Eye (tissue), 1 donor: ENCODE data around the gene HDDC2.

Experiments used
- DNase-seq: peaks from one replicate; pipeline ENCODE4 v3.0.0-alpha.2; 2015

HDDC2 gene

GRCh38 chr6:125268765-125269164, 33.0 kb downstream of the HDDC2 start:
- DNase-seq: no peak

GRCh38 chr6:125267806-125268523, 33.8 kb downstream of the HDDC2 start:
- DNase-seq: no peak

- no peak for DNase-seq
These were observed 37.3 kb downstream of the HDDC2 start for GRCh38 chr6:125264476-125264875.

GRCh38 chr6:125262016-125263013, 39.5 kb downstream of the HDDC2 start:
- no peak for DNase-seq

GRCh38 chr6:125259354-125259736, 42.4 kb downstream of the HDDC2 start:
- no peak for DNase-seq

GRCh38 chr6:125258651-125259353, 43.0 kb downstream of the HDDC2 start:
- no peak for DNase-seq

DNA sequence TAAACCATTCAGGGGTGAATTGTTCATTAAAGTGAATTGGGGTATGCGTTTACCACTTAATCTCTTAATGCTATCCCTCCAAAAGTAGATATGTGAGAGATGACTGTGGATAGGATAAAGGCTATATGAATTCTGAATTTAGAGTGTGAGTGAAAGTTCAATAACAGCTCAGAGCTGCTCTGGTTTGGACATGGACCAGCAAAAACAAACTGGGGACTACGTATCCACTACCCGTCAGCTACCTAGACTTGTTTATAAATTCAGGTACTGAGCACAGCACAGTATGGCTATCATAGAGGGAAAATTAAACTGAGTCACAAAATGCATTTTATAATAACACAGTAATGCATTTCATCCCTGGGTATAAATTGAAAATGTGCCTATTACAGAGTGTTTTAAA, 44.4 kb downstream of the HDDC2 start:
- no peak for DNase-seq

GRCh38 chr6:125255201-125255600, 46.6 kb downstream of the HDDC2 start:
- DNase-seq: no peak

DNA sequence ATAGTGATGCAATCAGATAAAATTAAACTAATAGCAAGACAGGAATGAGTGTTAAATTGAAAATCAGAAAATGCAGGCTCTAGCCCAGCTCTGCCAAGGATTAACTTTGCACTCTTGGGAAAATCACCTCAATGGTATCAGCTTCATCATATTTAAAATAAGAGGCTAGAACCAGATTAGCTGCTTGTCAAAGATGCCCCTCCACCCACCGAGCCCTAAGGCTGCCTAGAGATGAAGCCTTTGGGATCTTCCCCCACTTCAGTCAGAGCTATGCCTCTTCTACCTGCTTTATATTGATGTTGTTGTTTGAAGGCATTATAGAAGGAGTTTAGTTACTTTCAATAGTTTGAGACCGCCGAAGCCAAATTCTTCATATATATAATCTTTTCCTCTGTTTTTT, 47.4 kb downstream of the HDDC2 start:
- no peak for DNase-seq

DNA sequence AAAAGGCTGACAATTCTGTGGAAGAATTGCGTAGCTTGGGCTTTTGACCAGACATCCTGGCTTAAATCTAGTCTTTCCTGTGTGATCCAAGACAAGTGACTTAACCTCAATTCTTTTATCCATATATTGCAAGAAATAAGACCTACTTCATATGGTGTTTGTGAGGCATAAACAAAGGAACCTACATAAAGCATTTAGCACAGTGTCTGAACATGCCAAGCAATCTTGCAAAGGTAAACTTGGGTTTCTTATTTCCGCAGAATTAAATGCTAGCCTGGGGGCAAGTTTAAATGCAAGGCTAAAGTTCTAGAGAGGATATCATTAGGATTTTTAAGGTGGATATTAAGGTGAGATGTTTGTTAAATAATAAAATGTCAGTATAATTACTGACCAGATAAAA, 47.9 kb downstream of the HDDC2 start:
- DNase-seq: no peak

- DNase-seq: no peak
These were observed 48.9 kb downstream of the HDDC2 start for GRCh38 chr6:125252891-125253290.

- DNase-seq: peak; percentile 37
These were observed 50.1 kb downstream of the HDDC2 start for GRCh38 chr6:125251516-125252220.

DNA sequence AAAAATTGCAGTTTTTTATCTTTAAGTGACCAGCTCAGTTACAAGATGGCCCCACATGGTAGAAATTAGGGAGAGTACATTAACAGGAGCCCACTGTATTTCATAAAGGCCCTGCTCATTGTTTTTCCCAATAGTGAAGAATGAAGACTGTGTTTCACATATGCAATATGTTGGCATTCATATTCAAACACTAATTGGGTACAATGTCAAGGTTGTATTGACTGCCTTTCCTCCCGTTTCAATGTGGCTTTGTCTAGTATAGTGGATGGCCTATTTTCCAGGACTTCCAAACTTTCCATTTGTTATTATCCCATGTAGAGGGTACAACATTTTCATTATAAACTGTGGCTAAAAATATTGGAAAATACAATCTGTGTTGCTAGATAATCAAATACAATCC, 51.3 kb downstream of the HDDC2 start:
- no peak for DNase-seq

DNA sequence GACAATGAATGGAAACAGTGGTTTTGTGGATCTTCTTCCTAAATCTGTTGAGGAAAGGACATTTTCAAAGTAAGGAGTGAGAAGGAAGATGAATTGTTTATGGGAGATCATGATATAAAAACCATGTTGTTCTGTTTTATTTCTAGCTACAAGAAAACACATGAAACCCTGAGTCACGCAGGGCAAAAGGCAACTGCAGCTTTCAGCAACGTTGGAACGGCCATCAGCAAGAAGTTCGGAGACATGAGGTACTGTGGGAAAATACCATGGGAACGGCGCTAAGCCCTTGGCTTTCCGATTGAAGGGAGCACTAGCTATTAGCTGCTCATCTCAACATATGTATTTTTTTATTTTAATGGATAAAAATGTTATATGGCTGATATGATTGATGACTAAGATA, 53.6 kb downstream of the HDDC2 start:
- DNase-seq: no peak

GRCh38 chr6:125246566-125246965, 55.2 kb downstream of the HDDC2 start:
- DNase-seq: no peak

DNA sequence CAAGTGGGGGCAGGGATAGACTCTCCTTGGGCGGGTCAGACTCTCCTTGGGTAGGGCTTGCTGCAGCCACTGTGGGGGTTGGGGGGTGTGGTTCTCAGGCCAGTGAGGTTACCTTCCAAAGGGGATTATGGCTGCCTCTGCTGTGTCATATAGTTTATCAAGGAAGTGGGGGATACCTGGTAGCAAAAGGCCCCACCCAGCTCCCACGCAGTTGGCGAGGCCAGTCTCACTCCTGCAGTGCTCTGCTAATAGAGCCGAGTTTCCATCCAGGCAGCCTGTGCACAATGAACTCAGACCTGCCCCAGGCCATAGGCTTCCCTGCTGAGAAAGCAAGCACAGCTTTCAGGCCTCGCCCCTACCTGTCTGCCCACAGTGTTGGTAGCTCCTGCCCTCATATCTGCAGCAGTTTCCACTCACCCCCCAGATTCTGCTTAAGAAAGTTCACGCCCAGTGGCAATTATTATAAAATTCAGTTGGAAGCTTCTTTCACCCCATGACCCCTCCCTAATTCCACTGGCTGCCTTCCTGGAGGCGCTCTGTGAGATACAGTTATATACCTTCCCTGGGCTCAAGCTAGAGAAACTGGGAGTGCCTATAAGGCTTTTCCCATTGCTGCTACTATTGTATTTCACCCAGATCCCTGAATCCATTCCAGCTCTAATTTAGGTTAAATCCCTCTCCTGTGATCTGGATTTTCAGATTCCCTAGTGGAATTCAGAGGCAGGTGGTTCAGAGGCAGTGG, 56.1 kb downstream of the HDDC2 start:
- no peak for DNase-seq

GRCh38 chr6:125245109-125245508, 56.7 kb downstream of the HDDC2 start:
- DNase-seq: no peak

DNA sequence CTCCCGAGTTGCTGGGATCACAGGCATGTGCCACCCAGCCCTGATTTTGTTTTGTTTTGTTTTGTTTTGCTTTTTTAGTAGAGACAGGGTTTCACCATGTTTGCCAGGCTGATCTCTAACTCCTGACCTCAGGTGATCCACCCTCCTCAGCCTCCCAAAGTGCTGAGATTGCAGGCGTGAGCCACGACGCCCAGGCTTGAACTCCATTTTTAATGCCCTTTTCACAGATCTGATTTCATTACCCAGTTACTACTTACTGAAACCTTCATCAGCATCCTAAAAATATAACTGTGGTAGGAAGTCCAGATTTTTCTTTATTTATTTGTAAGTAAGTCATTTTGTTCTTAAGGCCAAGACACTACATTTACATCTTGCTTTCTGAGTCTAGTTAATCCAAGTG, 64.0 kb downstream of the HDDC2 start:
- DNase-seq: no peak

DNA sequence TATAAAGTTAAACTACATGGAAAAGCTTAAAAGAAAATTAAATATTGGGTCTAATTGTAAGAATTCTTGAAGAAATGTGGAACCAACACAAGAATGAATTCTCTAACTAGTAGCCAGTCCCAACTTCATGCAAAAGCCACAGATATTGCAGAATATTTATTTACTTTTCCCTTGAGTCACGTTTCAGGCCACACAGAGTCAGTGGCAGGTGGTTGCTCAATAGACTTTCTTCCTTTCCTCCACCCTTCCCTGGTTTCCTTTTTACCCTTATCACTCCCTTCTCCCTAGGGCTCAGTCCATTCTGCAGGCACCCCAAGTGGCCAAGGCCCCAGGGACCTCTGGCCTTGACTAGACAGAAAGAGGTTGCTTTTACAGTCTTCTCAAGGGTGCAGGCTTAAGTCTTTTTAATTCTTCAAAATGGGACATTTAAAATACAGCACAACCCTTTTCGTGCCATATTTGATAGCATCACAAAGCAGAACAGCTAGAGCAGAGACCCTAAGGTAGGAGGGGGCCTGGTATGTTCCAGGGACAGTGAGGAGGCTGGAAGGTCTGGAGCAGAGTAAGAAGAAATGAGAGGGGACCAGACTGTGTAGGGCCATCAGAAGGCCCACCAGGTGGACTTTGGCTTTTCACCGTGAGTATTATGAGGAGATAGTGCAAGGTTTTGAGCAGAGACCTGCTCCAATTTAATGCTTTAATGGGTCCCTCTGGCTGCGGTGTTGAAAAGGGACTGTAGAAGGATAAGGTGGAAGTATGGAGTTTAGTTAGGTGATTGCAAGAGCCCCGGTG, 65.0 kb downstream of the HDDC2 start:
- no peak for DNase-seq

- DNase-seq: no peak
These were observed 68.6 kb downstream of the HDDC2 start for GRCh38 chr6:125233202-125233601.

GRCh38 chr6:125232466-125232865, 69.3 kb downstream of the HDDC2 start:
- DNase-seq: no peak
